Measurements from ENCODE around the gene CNGB1. TPM values are rescaled to one million over a fixed set of nuclear protein-coding genes. Genes with fewer than 3 reads are reported as not detected.

The CNGB1 gene
- total and polyA plus RNA-seq, 4 donors, result not detected

DNA sequence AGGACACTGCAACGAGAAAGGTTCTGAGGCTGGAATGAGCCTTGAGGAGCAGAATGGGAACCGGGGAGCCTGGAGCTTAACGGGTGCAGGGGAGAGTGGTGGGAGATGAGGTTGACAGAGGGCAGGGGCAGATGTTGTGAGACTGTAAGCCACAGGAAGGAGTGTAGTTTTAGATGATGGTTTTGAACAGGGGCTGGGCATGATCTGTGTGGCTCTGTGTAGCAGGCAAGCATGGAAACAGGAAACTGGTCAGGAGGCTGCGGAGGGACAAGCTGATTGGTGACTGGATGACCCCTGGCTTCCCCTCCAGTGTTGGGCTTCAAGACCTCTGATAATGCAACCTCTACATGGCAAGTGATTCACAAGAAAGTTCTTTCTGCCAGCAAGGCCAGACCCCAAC is 1.4 kb upstream of the CNGB1 start:
- Histone ChIP-seq H3K4me1 (ENCODE audit: control insufficient read depth in 1 of 2, insufficient read depth in 2 of 2, low read length in 2 of 2) (no peaks in the 10 kb centered on the region), H3K36me3 (ENCODE audit: control insufficient read depth in 1 of 2, insufficient read depth in 2 of 2, low read length in 1 of 2) (no peaks in the 10 kb centered on the region), H3K9me3 (ENCODE audit: control insufficient read depth, low read length) (no peaks in the 10 kb centered on the region), H3K4me3 (ENCODE audit: low read length in 2 of 2) (no peak overlapping the region), H3K27me3 (ENCODE audit: control insufficient read depth in 1 of 2, insufficient read depth in 2 of 2, low read length in 1 of 2) (no peaks in the 10 kb centered on the region), H3K27ac (ENCODE audit: low read depth in 1 of 2, low read length in 2 of 2) (no peak overlapping the region)
- intact Hi-C loops (cut with DNase I), result no loop called here
- no peak for DNase-seq
- ATAC-seq (ENCODE audit: low FRiP score), result no peak
- 75 to 95% methylated on average over 4 of the region's 4 CpGs for WGBS, 2 donors

DNA sequence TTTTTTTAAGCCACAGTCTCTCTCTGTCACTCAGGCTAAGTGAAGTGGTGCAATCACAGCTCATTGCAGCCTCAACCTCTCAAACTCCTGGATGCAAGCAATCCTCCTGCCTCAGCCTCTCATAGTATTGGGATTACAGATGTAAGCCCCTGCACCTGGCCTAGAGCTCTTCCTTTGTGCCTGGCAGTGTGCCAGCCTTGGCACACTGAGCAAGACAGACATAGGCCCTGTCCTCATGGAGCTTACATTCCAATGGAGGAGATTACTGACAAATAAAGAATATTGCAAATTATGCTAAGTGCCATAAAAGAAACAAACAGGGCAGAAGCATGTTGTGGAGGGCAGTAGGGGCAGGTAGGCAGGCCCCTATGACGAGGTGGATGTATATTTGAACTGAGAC is 920 bp upstream of the CNGB1 start:
- ATAC-seq (ENCODE audit: low FRiP score) (no peak), DNase-seq (no peak)
- Histone ChIP-seq H3K4me3 (ENCODE audit: low read length in 2 of 2) (no peak overlapping the region), H3K4me1 (ENCODE audit: control insufficient read depth in 1 of 2, insufficient read depth in 2 of 2, low read length in 2 of 2) (no peaks in the 10 kb centered on the region), H3K9me3 (ENCODE audit: control insufficient read depth, low read length) (no peaks in the 10 kb centered on the region), H3K27ac (ENCODE audit: low read depth in 1 of 2, low read length in 2 of 2) (no peak overlapping the region), H3K27me3 (ENCODE audit: control insufficient read depth in 1 of 2, insufficient read depth in 2 of 2, low read length in 1 of 2) (no peaks in the 10 kb centered on the region), H3K36me3 (ENCODE audit: control insufficient read depth in 1 of 2, insufficient read depth in 2 of 2, low read length in 1 of 2) (no peaks in the 10 kb centered on the region)
- intact Hi-C loops (cut with DNase I), result no loop called here
- WGBS, 2 donors, result 87 to 92% methylated on average over 1 of the region's 1 CpG

DNA sequence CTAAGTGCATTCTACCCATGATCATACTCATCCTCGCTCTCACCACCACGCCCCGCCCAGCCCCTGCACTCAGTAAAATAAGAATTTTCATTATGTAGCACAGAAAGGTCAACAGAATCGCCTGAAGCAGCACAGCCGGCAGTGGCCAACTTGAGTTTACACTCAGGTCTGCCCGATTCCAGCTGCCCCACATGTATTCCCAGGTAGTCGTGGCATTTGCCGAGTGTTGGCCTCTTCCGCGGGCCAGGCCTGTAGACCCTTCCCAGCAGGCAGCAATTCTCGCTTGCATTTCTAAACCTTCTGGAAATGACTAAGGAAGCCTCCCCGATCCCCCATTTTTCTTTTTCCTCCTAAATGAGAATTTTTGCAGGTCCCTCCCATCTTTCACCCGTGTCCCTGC is 609 bp downstream of the CNGB1 start:
- Histone ChIP-seq H3K36me3 (ENCODE audit: control insufficient read depth in 1 of 2, insufficient read depth in 2 of 2, low read length in 1 of 2) (no peaks in the 10 kb centered on the region), H3K4me3 (ENCODE audit: low read length in 2 of 2) (no peak overlapping the region), H3K27me3 (ENCODE audit: control insufficient read depth in 1 of 2, insufficient read depth in 2 of 2, low read length in 1 of 2) (no peaks in the 10 kb centered on the region), H3K4me1 (ENCODE audit: control insufficient read depth in 1 of 2, insufficient read depth in 2 of 2, low read length in 2 of 2) (no peaks in the 10 kb centered on the region), H3K27ac (ENCODE audit: low read depth in 1 of 2, low read length in 2 of 2) (no peak overlapping the region), H3K9me3 (ENCODE audit: control insufficient read depth, low read length) (no peaks in the 10 kb centered on the region)
- DNase-seq (no peak), ATAC-seq (ENCODE audit: low FRiP score) (no peak)
- intact Hi-C loops (cut with DNase I), result no loop called here
- WGBS, 2 donors, result 74 to 76% methylated on average over 13 of the region's 13 CpGs

DNA sequence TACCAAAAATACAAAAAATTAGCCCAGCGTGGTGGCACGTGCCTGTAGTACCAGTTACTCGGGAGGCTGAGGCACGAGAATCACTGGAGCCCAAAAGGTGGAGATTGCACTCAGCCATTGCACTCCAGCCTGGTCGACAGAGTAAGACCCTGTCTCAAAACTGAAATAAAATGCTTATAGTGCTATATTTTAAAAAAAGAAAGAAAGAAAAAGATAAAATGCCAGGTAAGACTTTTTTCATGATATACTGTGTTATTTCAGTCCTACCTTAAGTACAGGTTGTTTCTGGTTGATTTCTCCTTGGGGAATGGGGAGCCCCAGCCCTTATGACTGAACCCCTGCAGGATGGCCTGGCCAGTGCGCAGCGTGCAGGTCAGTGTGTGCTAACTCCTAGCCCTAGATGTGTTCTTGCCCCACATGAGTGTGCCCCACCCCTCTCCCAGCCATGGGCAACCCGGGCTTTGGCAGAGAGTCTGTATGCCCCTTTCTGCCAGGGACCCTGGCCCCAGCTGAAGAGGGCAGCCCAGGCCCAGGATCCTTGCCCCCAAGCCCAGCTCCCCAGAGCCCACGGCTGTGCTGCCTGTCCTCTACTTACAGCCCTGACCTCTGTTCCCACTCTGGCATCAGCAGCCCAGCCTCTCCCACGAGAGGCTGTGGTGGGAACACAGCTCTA is 1.3 kb downstream of the CNGB1 start:
- DNase-seq (no peak), ATAC-seq (ENCODE audit: low FRiP score) (peak; percentile 30)
- WGBS, 2 donors, result 79% methylated on average over 10 of the region's 10 CpGs
- Histone ChIP-seq H3K4me3 (ENCODE audit: low read length in 2 of 2) (no peak overlapping the region), H3K27ac (ENCODE audit: low read depth in 1 of 2, low read length in 2 of 2) (no peak overlapping the region), H3K36me3 (ENCODE audit: control insufficient read depth in 1 of 2, insufficient read depth in 2 of 2, low read length in 1 of 2) (no peaks in the 10 kb centered on the region), H3K4me1 (ENCODE audit: control insufficient read depth in 1 of 2, insufficient read depth in 2 of 2, low read length in 2 of 2) (no peaks in the 10 kb centered on the region), H3K9me3 (ENCODE audit: control insufficient read depth, low read length) (no peaks in the 10 kb centered on the region), H3K27me3 (ENCODE audit: control insufficient read depth in 1 of 2, insufficient read depth in 2 of 2, low read length in 1 of 2) (no peaks in the 10 kb centered on the region)
- intact Hi-C loops (cut with DNase I), result no loop called here

DNA sequence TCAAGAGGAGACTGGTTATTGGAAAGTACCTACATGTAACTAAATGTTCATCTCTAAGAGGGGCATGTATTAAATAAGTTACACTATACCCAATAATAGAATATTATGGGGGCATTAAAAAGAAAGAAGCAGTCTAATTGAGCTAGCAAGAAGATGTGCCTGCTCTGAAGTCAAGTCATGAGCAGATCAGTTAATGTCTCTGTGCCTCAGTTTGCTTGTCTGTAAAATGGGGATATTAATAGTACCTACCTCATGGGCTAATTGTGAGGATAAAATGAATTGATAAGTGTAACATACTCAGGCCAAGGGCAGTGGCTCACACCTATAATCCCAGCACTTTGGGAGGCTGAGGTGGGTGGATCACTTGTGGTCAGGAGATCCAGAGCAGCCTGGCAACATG is 3.0 kb downstream of the CNGB1 start:
- H3K4me3 ChIP-seq (ENCODE audit: low read length in 2 of 2), result no peak overlapping the region
- no peaks in the 10 kb centered on the region for H3K36me3 ChIP-seq (ENCODE audit: control insufficient read depth in 1 of 2, insufficient read depth in 2 of 2, low read length in 1 of 2)
- no peak overlapping the region for H3K27ac ChIP-seq (ENCODE audit: low read depth in 1 of 2, low read length in 2 of 2)
- no peaks in the 10 kb centered on the region for H3K27me3 ChIP-seq (ENCODE audit: control insufficient read depth in 1 of 2, insufficient read depth in 2 of 2, low read length in 1 of 2)
- intact Hi-C loops (cut with DNase I), result no loop called here
- no peak for DNase-seq
- ATAC-seq (ENCODE audit: low FRiP score), result no peak
- H3K4me1 ChIP-seq (ENCODE audit: control insufficient read depth in 1 of 2, insufficient read depth in 2 of 2, low read length in 2 of 2), result no peaks in the 10 kb centered on the region
- H3K9me3 ChIP-seq (ENCODE audit: control insufficient read depth, low read length), result no peaks in the 10 kb centered on the region

DNA sequence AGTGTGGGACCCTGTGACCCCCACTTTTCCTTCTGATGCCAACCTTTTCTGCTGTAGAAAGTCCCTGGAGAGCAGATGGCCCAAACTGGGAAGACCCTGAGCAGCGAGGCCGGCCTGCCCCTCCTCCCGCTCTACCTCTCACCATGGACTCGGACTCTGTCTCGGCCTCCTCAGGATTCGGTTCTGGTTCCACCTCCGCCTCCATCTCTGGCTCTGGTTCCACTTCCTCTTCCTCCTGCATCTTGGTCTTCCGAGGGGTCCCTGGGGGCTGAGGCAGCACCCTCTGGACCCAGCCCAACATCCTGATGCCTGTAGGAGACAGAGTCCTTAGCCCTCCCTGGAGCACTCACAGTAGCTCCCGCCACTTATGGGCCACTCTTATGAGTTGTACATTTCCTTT is 3.9 kb downstream of the CNGB1 start:
- Histone ChIP-seq H3K27me3 (ENCODE audit: control insufficient read depth in 1 of 2, insufficient read depth in 2 of 2, low read length in 1 of 2) (no peaks in the 10 kb centered on the region), H3K36me3 (ENCODE audit: control insufficient read depth in 1 of 2, insufficient read depth in 2 of 2, low read length in 1 of 2) (no peaks in the 10 kb centered on the region), H3K4me3 (ENCODE audit: low read length in 2 of 2) (no peak overlapping the region), H3K27ac (ENCODE audit: low read depth in 1 of 2, low read length in 2 of 2) (no peak overlapping the region), H3K9me3 (ENCODE audit: control insufficient read depth, low read length) (no peaks in the 10 kb centered on the region), H3K4me1 (ENCODE audit: control insufficient read depth in 1 of 2, insufficient read depth in 2 of 2, low read length in 2 of 2) (no peaks in the 10 kb centered on the region)
- intact Hi-C loops (cut with DNase I), result no loop called here
- ATAC-seq (ENCODE audit: low FRiP score) (no peak), DNase-seq (no peak)
- WGBS, 2 donors, result 88 to 93% methylated on average over 9 of the region's 9 CpGs

DNA sequence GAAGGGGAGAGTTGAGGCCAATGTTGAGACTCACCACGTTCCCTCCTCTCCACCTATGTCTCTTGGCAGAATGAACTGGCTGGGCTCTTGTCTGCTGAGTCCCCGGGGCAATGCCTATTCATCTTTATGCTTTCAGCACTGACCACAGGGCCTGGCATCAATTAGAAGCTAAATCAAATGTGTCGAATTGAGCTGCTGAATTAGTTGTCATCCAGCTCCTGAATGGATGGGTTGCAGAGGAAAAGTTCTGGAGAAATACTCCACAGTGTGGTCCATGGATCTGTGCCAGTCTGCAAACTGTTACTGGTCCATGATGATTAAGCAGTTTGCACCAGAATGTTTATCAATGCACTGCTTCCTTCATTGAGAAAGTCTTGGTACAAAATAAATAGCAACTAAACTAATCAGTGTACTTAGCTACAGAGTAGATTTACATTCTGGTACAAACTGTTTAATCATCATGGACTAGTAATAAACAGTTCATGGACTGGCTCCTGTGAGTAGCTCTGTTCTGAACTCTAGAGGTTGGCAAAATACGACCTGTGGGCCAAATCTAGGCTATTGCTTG is 4.6 kb downstream of the CNGB1 start:
- Histone ChIP-seq H3K36me3 (ENCODE audit: control insufficient read depth in 1 of 2, insufficient read depth in 2 of 2, low read length in 1 of 2) (no peaks in the 10 kb centered on the region), H3K4me1 (ENCODE audit: control insufficient read depth in 1 of 2, insufficient read depth in 2 of 2, low read length in 2 of 2) (no peaks in the 10 kb centered on the region), H3K4me3 (ENCODE audit: low read length in 2 of 2) (no peak overlapping the region), H3K27me3 (ENCODE audit: control insufficient read depth in 1 of 2, insufficient read depth in 2 of 2, low read length in 1 of 2) (no peaks in the 10 kb centered on the region), H3K9me3 (ENCODE audit: control insufficient read depth, low read length) (no peaks in the 10 kb centered on the region), H3K27ac (ENCODE audit: low read depth in 1 of 2, low read length in 2 of 2) (no peak overlapping the region)
- intact Hi-C loops (cut with DNase I), result no loop called here
- 18 to 19% methylated on average over 4 of the region's 4 CpGs for WGBS, 2 donors
- ATAC-seq (ENCODE audit: low FRiP score), result no peak
- no peak for DNase-seq

DNA sequence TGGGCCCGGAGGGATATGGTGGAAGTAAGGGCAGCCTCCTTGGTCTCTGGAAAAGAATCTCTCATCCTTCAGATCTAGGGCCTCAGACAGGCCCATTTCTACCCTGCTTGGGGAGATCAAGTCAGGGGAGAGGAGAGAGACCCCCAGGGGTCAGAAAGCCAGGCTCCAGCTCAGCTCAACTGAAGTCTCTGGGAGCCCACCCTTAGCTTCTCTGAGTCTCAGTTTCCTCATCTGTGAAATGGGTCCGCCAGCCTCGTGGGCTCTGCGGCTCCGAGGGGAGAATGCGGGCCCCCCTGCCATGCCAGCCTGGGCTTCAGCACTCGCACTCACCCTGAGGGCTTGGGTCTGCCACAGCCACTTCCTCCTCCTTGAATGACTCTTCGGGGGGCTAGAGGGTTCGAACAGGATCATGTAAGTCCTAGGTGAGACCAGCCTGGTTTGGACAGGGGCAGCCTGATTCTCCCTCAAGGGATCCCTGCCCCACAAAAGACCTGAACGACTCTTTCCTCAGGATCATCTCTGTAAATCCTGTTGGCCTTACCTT is 6.7 kb downstream of the CNGB1 start:
- ATAC-seq (ENCODE audit: low FRiP score), result no peak

DNA sequence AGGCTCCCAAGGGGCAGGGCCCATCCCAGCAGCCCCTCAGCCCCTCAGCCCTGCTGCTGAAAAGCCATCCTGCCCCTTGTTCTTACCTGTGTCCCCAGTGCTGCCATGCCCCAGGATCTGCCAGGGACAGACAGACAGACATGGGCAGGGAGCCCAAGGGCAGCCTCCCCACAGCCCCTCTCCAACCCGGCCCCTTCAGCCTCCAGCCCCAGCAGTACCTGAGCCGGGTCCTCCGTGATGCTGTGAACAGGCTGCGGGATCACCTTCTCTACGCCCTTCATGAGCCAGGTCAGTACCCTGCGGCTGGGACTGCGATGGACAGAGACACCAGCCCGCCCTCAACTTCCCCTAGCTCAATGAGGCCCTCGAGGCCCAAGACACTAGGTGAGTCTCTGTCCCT is 8.2 kb downstream of the CNGB1 start:
- no peak for DNase-seq
- Histone ChIP-seq H3K27me3 (ENCODE audit: control insufficient read depth in 1 of 2, insufficient read depth in 2 of 2, low read length in 1 of 2) (no peaks in the 10 kb centered on the region), H3K4me3 (ENCODE audit: low read length in 2 of 2) (no peak overlapping the region), H3K27ac (ENCODE audit: low read depth in 1 of 2, low read length in 2 of 2) (no peak overlapping the region), H3K9me3 (ENCODE audit: control insufficient read depth, low read length) (no peaks in the 10 kb centered on the region), H3K36me3 (ENCODE audit: control insufficient read depth in 1 of 2, insufficient read depth in 2 of 2, low read length in 1 of 2) (no peaks in the 10 kb centered on the region), H3K4me1 (ENCODE audit: control insufficient read depth in 1 of 2, insufficient read depth in 2 of 2, low read length in 2 of 2) (no peaks in the 10 kb centered on the region)
- ATAC-seq (ENCODE audit: low FRiP score), result no peak
- WGBS, 2 donors, result 80 to 82% methylated on average over 9 of the region's 9 CpGs
- intact Hi-C loops (cut with DNase I), result no loop called here

More for the DNA sequence above, 6.7 kb downstream of the CNGB1 start:
- Histone ChIP-seq H3K27me3 (ENCODE audit: control insufficient read depth in 1 of 2, insufficient read depth in 2 of 2, low read length in 1 of 2) (no peaks in the 10 kb centered on the region), H3K27ac (ENCODE audit: low read depth in 1 of 2, low read length in 2 of 2) (no peak overlapping the region), H3K4me1 (ENCODE audit: control insufficient read depth in 1 of 2, insufficient read depth in 2 of 2, low read length in 2 of 2) (no peaks in the 10 kb centered on the region), H3K36me3 (ENCODE audit: control insufficient read depth in 1 of 2, insufficient read depth in 2 of 2, low read length in 1 of 2) (no peaks in the 10 kb centered on the region), H3K4me3 (ENCODE audit: low read length in 2 of 2) (no peak overlapping the region), H3K9me3 (ENCODE audit: control insufficient read depth, low read length) (no peaks in the 10 kb centered on the region)
- intact Hi-C loops (cut with DNase I), result no loop called here
- DNase-seq, result no peak
- WGBS, 2 donors, result 82 to 85% methylated on average over 10 of the region's 10 CpGs

Measured in aorta (tissue), 5 donors.